EL (cell line): ENCODE measurements around the gene HHATL.

Experiments
- DNase-seq: peaks from one replicate; pipeline ENCODE4 v3.0.0-alpha.2; 2016

HHATL gene

GRCh38 chr3:42702066-42702951 is at the start of gene HHATL:
TSS of gene HHATL (minus strand) at chr3:42702798. CDS start at chr3:42700826, 1,972 bp downstream.
- no peak for DNase-seq

GRCh38 chr3:42751609-42752008 is 49.0 kb upstream of the HHATL start:
- DNase-seq: no peak

GRCh38 chr3:42750834-42751233 is 48.2 kb upstream of the HHATL start:
- no peak for DNase-seq

GRCh38 chr3:42749753-42750231 is 47.2 kb upstream of the HHATL start:
- DNase-seq: peak; percentile 38

GRCh38 chr3:42749025-42749752 is 46.6 kb upstream of the HHATL start:
- DNase-seq: no peak

- no peak for DNase-seq
These were observed 45.0 kb upstream of the HHATL start for GRCh38 chr3:42747581-42747980.

GRCh38 chr3:42746455-42747450 is 44.2 kb upstream of the HHATL start:
- no peak for DNase-seq

GRCh38 chr3:42745776-42746454 is 43.3 kb upstream of the HHATL start:
- DNase-seq: no peak

- DNase-seq: no peak
These were observed 42.7 kb upstream of the HHATL start for GRCh38 chr3:42745291-42745745.

- DNase-seq: no peak
These were observed 40.8 kb upstream of the HHATL start for GRCh38 chr3:42743204-42743995.

GRCh38 chr3:42742688-42743087 is 40.1 kb upstream of the HHATL start:
- no peak for DNase-seq

GRCh38 chr3:42742259-42742658 is 39.7 kb upstream of the HHATL start:
- DNase-seq: no peak

- DNase-seq: no peak
These were observed 39.2 kb upstream of the HHATL start for GRCh38 chr3:42741796-42742195.

GRCh38 chr3:42739401-42740158 is 37.0 kb upstream of the HHATL start:
- DNase-seq: no peak

- DNase-seq: no peak
These were observed 33.9 kb upstream of the HHATL start for GRCh38 chr3:42736531-42736930.

- DNase-seq: no peak
These were observed 33.5 kb upstream of the HHATL start for GRCh38 chr3:42736081-42736480.

- no peak for DNase-seq
These were observed 33.0 kb upstream of the HHATL start for GRCh38 chr3:42735615-42736014.

- no peak for DNase-seq
These were observed 32.4 kb upstream of the HHATL start for GRCh38 chr3:42735019-42735418.

- no peak for DNase-seq
These were observed 31.8 kb upstream of the HHATL start for GRCh38 chr3:42734263-42734860.
